Memory B cell (primary cell): Measurements from ENCODE around the gene CEP131.

Source experiments
- ATAC-seq: fragments of 150-1000 bp; cut with Tn5 transposase; 2 replicates; pipeline ENCODE4 v1.10.0; 2021; ENCODE audit warnings: low read depth, mild to moderate bottlenecking, moderate library complexity
- DNase-seq, 2 donors: peaks; one replicate each; pipeline ENCODE4 v3.0.0; 2022; ENCODE audit warnings: low spot score in 2 of 2
- H3K27ac Mint-ChIP-seq: one replicate; pipeline ENCODE4 v1.8.0; 2022; ENCODE audit warnings: mild to moderate bottlenecking, moderate library complexity, mixed read lengths
- H3K27me3 Mint-ChIP-seq: one replicate; pipeline ENCODE4 v1.8.0; 2022; ENCODE audit warnings: mixed read lengths
- H3K36me3 Mint-ChIP-seq: one replicate; pipeline ENCODE4 v1.8.0; 2022; ENCODE audit warnings: mild to moderate bottlenecking, mixed read lengths
- H3K4me1 Mint-ChIP-seq: one replicate; pipeline ENCODE4 v1.8.0; 2022; ENCODE audit warnings: mixed read lengths
- H3K4me3 Mint-ChIP-seq: one replicate; pipeline ENCODE4 v1.8.0; 2022; ENCODE audit warnings: mild to moderate bottlenecking, moderate library complexity, mixed read lengths
- H3K9me3 Mint-ChIP-seq: one replicate; pipeline ENCODE4 v1.8.0; 2022; ENCODE audit warnings: mixed read lengths

The CEP131 gene

DNA sequence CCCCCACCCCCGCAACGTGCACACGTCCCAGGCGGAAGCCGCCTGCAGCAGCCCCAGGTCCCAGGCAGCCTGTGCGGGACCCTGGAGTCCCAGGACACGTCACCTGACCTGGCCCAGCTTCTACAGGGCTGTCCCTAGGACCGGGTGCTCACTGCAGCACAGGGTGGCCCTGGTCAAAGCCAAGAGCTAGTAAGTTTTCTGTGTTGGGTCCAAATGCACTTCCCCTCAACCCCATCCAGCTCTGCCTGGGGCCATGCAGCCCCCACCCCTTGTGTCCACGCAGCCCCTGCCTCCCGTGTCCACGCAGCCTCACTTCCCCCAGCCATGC, 79.6 kb downstream of the CEP131 start:
- no peak for ATAC-seq
- no peak for DNase-seq
- Mint-ChIP-seq H3K4me1 (no peaks in the 10 kb centered on the region), H3K36me3 (no peaks in the 10 kb centered on the region), H3K9me3 (no peaks in the 10 kb centered on the region), H3K4me3 (no peak overlapping the region), H3K27me3 (peaks cover 11% of the 10 kb centered on the region), H3K27ac (no peak overlapping the region)

DNA sequence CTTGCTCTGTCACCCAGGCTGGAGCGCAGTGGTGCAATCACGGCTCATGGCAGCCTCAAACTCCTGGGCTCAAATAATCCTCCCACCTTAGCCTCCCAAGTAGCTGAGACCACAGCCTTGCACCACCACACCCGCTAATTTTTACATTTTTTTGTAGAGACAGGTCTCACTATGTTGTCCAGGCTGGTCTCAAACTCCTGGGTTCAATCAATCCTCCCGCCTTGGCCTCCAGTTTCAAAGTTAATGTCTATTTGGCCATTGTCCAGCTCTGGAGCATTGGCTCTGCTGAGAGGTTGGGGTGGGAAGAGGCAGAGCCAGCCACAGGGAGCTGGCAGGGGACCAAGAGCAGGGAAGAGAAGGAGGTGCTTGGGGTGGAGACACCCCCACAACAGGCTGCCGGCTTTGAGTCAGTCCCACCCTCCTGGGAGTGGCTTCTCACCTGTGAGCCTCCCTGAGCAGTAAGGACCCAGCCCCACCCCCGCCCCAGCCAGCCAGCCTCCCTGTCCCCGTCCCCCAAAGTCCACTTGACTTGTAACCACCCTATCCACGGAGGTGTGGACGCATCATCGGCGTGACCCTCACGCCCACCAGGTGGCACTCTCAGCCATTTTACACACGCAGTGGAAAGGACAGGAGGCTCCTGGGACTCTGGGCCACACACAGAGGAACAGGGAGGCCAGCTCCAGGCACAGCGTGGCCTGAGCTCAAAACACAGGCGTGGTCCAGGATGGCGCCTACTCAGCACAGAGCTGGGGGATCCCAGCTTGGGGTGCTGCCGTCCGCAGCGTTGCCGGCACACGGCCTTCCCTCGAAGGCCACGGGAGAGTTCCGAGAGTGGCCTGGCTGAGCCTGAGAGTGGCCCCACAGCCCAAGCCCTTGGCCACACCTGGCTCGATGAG, 80.2 kb downstream of the CEP131 start:
- Mint-ChIP-seq H3K4me1 (no peaks in the 10 kb centered on the region), H3K27ac (no peak overlapping the region), H3K36me3 (no peaks in the 10 kb centered on the region), H3K9me3 (no peaks in the 10 kb centered on the region), H3K4me3 (no peak overlapping the region), H3K27me3 (peaks cover 11% of the 10 kb centered on the region)
- DNase-seq (peak; percentile 71 to 74), ATAC-seq (peak; percentile 98)

DNA sequence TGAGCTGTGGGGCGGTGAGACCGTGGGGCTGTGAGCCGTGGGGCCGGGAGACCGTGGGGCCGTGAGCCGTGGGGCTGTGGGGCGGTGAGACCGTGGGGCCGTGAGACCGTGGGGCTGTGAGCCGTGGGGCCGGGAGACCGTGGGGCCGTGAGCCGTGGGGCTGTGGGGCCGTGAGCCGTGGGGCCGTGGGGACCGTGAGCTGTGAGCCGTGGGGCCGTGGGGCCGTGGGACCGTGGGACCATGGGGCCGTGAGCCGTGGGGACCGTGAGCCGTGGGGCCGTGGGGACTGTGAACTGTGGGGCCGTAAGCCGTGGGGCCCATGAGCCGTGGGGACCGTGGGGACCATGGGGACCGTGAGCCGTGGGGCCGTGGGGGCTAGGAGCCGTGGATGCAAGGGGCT, 82.1 kb downstream of the CEP131 start:
- peaks cover 11% of the 10 kb centered on the region for H3K27me3 Mint-ChIP-seq
- DNase-seq (no peak), ATAC-seq (no peak)
- H3K9me3 Mint-ChIP-seq: no peaks in the 10 kb centered on the region
- H3K27ac Mint-ChIP-seq: no peak overlapping the region
- H3K36me3 Mint-ChIP-seq: no peaks in the 10 kb centered on the region
- H3K4me3 Mint-ChIP-seq: no peak overlapping the region
- no peaks in the 10 kb centered on the region for H3K4me1 Mint-ChIP-seq

DNA sequence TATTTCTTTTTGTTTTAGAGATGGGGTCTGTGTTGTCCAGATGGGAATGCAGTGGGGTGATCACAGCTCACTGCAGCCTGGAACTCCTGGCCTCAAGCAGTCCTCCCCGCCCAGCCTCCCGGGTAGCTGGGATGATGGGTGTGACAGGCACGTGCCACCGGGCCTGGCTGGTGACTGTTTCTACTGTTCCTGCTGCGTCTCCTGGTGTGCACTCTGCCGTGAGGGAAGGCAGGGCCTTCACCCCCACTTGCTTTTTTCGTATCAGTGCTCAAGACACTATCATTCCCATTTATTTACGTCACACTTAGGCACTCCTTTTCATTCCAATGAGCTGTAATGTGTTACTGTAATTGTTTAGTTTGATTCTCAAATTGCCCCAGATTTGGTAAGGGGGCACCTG, 82.7 kb downstream of the CEP131 start:
- Mint-ChIP-seq H3K4me3 (no peak overlapping the region), H3K27me3 (peaks cover 11% of the 10 kb centered on the region), H3K9me3 (no peaks in the 10 kb centered on the region), H3K27ac (no peak overlapping the region), H3K4me1 (no peaks in the 10 kb centered on the region), H3K36me3 (no peaks in the 10 kb centered on the region)
- DNase-seq (no peak), ATAC-seq (no peak)
